ENCODE measurements around the gene HOXA2.

- no peak for TF ChIP-seq CTCF (IDR thresholded peaks at IDR 0.05)
- TF ChIP-seq POLR2AphosphoS5 (IDR thresholded peaks at IDR 0.05), result no peak
- no peak for TF ChIP-seq POLR2A (IDR thresholded peaks at IDR 0.05)
Measured at GRCh38 chr7:27101957-27102580, 414 bp downstream of the HOXA2 start.

Data from stomach (tissue), 4 donors.